Progenitor cell of endocrine pancreas (in vitro differentiated cells): Measurements from ENCODE around the gene METRNL. TPM values are rescaled to one million over a fixed set of nuclear protein-coding genes. Genes with fewer than 3 reads are reported as not detected.

ENCODE experiments used
- DNase-seq: peaks from one replicate; pipeline ENCODE4 v3.0.0; 2021; ENCODE audit warnings: low spot score; ENCODE audit not compliant: unreplicated experiment
- H3K27ac Mint-ChIP-seq: 2 replicates; pipeline ENCODE4 v1.8.0; 2021; ENCODE audit warnings: mild to moderate bottlenecking, moderate library complexity, mixed read lengths
- H3K27me3 Mint-ChIP-seq: 2 replicates; pipeline ENCODE4 v1.8.0; 2021; ENCODE audit warnings: mixed read lengths
- H3K36me3 Mint-ChIP-seq: 2 replicates; pipeline ENCODE4 v1.8.0; 2022; ENCODE audit warnings: mixed read lengths; ENCODE audit not compliant: insufficient read depth
- H3K4me1 Mint-ChIP-seq: 2 replicates; pipeline ENCODE4 v1.8.0; 2021; ENCODE audit warnings: low read depth, mixed read lengths
- H3K4me3 Mint-ChIP-seq: 2 replicates; pipeline ENCODE4 v1.8.0; 2021; ENCODE audit warnings: low read depth, mild to moderate bottlenecking, moderate library complexity, mixed read lengths
- H3K9me3 Mint-ChIP-seq: 2 replicates; pipeline ENCODE4 v1.8.0; 2021; ENCODE audit warnings: low read depth, mixed read lengths
- CTCF ChIP-seq: fragments of 200-600 bp; sonication (generic); IDR thresholded peaks from one replicate; pipeline ENCODE4 v1.5.0; 2021; ENCODE audit warnings: antibody characterized with exemption, mild to moderate bottlenecking; ENCODE audit not compliant: unreplicated experiment
- total RNA-seq: library from RNA; stranded (reverse); gene quantifications from 2 replicates; pipeline ENCODE4 v1.2.1, GENCODE V29; 2021

Gene METRNL
- total RNA-seq, 1 donor from 2014 or later = 54.6 TPM

GRCh38 chr17:83072600-83073358 is 6.6 kb upstream of the METRNL start:
- no peaks in the 10 kb centered on the region for H3K36me3 Mint-ChIP-seq
- H3K9me3 Mint-ChIP-seq = no peaks in the 10 kb centered on the region
- H3K4me1 Mint-ChIP-seq = peaks cover 6% of the 10 kb centered on the region
- TF ChIP-seq CTCF = no peak
- no peak for DNase-seq
- peaks cover 27% of the 10 kb centered on the region for H3K27me3 Mint-ChIP-seq
- no peak overlapping the region for H3K4me3 Mint-ChIP-seq
- no peak overlapping the region for H3K27ac Mint-ChIP-seq

GRCh38 chr17:83073389-83074063 is 5.9 kb upstream of the METRNL start:
- Mint-ChIP-seq H3K36me3 (no peaks in the 10 kb centered on the region), H3K9me3 (no peaks in the 10 kb centered on the region), H3K27ac (no peak overlapping the region), H3K4me1 (peaks cover 8% of the 10 kb centered on the region), H3K4me3 (no peak overlapping the region), H3K27me3 (peaks cover 32% of the 10 kb centered on the region)
- no peak for DNase-seq
- TF ChIP-seq CTCF = no peak

- Mint-ChIP-seq H3K36me3 (no peaks in the 10 kb centered on the region), H3K27me3 (peaks cover 29% of the 10 kb centered on the region), H3K4me1 (peaks cover 8% of the 10 kb centered on the region), H3K9me3 (no peaks in the 10 kb centered on the region), H3K27ac (no peak overlapping the region), H3K4me3 (no peak overlapping the region)
- TF ChIP-seq CTCF = no peak
- DNase-seq = no peak
Observed at GRCh38 chr17:83074486-83075223, 4.8 kb upstream of the METRNL start.

GRCh38 chr17:83075270-83075880 is 4.0 kb upstream of the METRNL start:
- no peaks in the 10 kb centered on the region for H3K36me3 Mint-ChIP-seq
- no peak for DNase-seq
- no peaks in the 10 kb centered on the region for H3K9me3 Mint-ChIP-seq
- no peak overlapping the region for H3K27ac Mint-ChIP-seq
- peaks cover 8% of the 10 kb centered on the region for H3K4me1 Mint-ChIP-seq
- H3K27me3 Mint-ChIP-seq = peaks cover 29% of the 10 kb centered on the region
- no peak overlapping the region for H3K4me3 Mint-ChIP-seq
- no peak for TF ChIP-seq CTCF

GRCh38 chr17:83076938-83077337 is 2.5 kb upstream of the METRNL start:
- H3K9me3 Mint-ChIP-seq = no peaks in the 10 kb centered on the region
- H3K27me3 Mint-ChIP-seq = peaks cover 29% of the 10 kb centered on the region
- peaks cover 10% of the 10 kb centered on the region for H3K4me1 Mint-ChIP-seq
- no peak for DNase-seq
- H3K36me3 Mint-ChIP-seq = no peaks in the 10 kb centered on the region
- peak; percentile 40 for TF ChIP-seq CTCF
- peak overlapping the region; percentile 12 for H3K4me3 Mint-ChIP-seq
- no peak overlapping the region for H3K27ac Mint-ChIP-seq
